ENCODE measurements around the gene MEN1.

Gene MEN1

GRCh38 chr11:64791781-64792291, 18.5 kb downstream of the MEN1 start:
- no peak overlapping the region for H2AFZ ChIP-seq (ENCODE audit: low read depth)
- no peaks in the 10 kb centered on the region for H3K4me1 ChIP-seq (ENCODE audit: low read depth, poor library complexity, severe bottlenecking)
- no peaks in the 10 kb centered on the region for H3K36me3 ChIP-seq (ENCODE audit: insufficient read depth)
- TF ChIP-seq, protein P1, sequence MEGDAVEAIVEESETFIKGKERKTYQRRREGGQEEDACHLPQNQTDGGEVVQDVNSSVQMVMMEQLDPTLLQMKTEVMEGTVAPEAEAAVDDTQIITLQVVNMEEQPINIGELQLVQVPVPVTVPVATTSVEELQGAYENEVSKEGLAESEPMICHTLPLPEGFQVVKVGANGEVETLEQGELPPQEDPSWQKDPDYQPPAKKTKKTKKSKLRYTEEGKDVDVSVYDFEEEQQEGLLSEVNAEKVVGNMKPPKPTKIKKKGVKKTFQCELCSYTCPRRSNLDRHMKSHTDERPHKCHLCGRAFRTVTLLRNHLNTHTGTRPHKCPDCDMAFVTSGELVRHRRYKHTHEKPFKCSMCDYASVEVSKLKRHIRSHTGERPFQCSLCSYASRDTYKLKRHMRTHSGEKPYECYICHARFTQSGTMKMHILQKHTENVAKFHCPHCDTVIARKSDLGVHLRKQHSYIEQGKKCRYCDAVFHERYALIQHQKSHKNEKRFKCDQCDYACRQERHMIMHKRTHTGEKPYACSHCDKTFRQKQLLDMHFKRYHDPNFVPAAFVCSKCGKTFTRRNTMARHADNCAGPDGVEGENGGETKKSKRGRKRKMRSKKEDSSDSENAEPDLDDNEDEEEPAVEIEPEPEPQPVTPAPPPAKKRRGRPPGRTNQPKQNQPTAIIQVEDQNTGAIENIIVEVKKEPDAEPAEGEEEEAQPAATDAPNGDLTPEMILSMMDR (conservative IDR thresholded peaks at IDR 0.05; ENCODE audit: low read depth, low read length): no peak
- no peaks in the 10 kb centered on the region for H4K20me1 ChIP-seq (ENCODE audit: insufficient read depth)
- H3K27me3 ChIP-seq (ENCODE audit: insufficient read depth, low read depth): no peaks in the 10 kb centered on the region
- no peaks in the 10 kb centered on the region for H3K79me2 ChIP-seq (ENCODE audit: insufficient read depth, low read depth)
- no peak overlapping the region for H3K4me3 ChIP-seq (IDR thresholded peaks at IDR 0.05; ENCODE audit: insufficient read depth, low read depth, low read length)
- no peak overlapping the region for H3K9ac ChIP-seq
- no peak overlapping the region for H3K4me2 ChIP-seq
- H3K27ac ChIP-seq: no peak overlapping the region

DNA sequence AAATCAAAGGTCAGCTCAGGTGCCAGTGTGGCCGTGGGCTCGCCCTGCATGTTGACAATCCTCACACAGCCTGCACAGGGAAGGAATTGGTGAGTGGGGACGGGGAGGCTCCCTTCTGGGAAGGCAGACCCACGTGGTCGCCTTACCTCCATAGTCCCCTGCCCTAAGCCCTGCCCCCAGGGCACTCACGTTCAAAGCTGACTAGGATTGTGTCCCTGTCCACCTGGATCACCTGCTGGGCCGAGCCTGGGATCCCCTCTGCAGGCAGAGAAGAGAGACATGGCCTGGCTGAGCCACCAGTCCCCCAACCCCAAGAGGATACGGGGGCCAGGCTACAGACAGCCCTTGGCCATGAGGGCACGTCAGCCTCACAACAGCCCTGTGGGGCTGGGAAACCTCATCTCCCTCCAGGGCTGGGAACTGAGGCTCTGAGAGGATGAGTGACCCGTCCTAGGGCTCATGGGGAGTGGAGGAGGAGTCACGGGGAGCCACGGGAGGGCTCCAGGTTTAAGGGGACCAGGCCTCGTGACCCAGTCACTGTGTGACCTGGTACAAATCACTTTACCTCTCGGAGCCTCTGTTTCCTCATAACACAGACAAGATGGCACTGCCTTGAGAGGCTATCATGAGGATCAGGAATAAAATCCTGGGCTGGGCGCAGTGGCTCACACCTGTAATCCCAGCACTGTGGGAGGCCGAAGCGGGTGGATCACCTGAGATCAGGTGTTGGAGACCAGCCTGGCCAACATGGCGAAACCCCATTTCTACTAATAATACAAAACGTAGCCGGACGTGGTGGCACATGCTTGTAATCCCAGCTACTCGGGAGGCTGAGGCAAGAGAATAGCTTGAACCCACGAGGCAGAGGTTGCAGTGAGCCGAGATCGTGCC, 19.9 kb downstream of the MEN1 start:
- H3K79me2 ChIP-seq (ENCODE audit: insufficient read depth, low read depth): no peaks in the 10 kb centered on the region
- no peak overlapping the region for H3K4me3 ChIP-seq (IDR thresholded peaks at IDR 0.05; ENCODE audit: insufficient read depth, low read depth, low read length)
- no peak overlapping the region for H3K27ac ChIP-seq
- no peak overlapping the region for H3K4me2 ChIP-seq
- no peaks in the 10 kb centered on the region for H3K27me3 ChIP-seq (ENCODE audit: insufficient read depth, low read depth)
- H3K4me1 ChIP-seq (ENCODE audit: low read depth, poor library complexity, severe bottlenecking): no peaks in the 10 kb centered on the region
- no peaks in the 10 kb centered on the region for H3K36me3 ChIP-seq (ENCODE audit: insufficient read depth)
- TF ChIP-seq, protein P1 (conservative IDR thresholded peaks at IDR 0.05; ENCODE audit: low read depth, low read length): no peak
- H3K9ac ChIP-seq: no peak overlapping the region
- no peak overlapping the region for H2AFZ ChIP-seq (ENCODE audit: low read depth)
- no peaks in the 10 kb centered on the region for H4K20me1 ChIP-seq (ENCODE audit: insufficient read depth)

GRCh38 chr11:64789331-64790204, 20.8 kb downstream of the MEN1 start:
- Histone ChIP-seq H4K20me1 (ENCODE audit: insufficient read depth) (no peaks in the 10 kb centered on the region), H3K4me2 (no peak overlapping the region), H2AFZ (ENCODE audit: low read depth) (no peak overlapping the region), H3K4me3 (IDR thresholded peaks at IDR 0.05; ENCODE audit: insufficient read depth, low read depth, low read length) (no peak overlapping the region), H3K27ac (no peak overlapping the region), H3K79me2 (ENCODE audit: insufficient read depth, low read depth) (no peaks in the 10 kb centered on the region), H3K36me3 (ENCODE audit: insufficient read depth) (no peaks in the 10 kb centered on the region), H3K9ac (no peak overlapping the region), H3K4me1 (ENCODE audit: low read depth, poor library complexity, severe bottlenecking) (no peaks in the 10 kb centered on the region), H3K27me3 (ENCODE audit: insufficient read depth, low read depth) (no peaks in the 10 kb centered on the region)
- TF ChIP-seq, protein P1 (conservative IDR thresholded peaks at IDR 0.05; ENCODE audit: low read depth, low read length): no peak

GRCh38 chr11:64788321-64789215, 21.8 kb downstream of the MEN1 start:
- Histone ChIP-seq H3K4me3 (IDR thresholded peaks at IDR 0.05; ENCODE audit: insufficient read depth, low read depth, low read length) (no peak overlapping the region), H2AFZ (ENCODE audit: low read depth) (no peak overlapping the region), H3K27ac (no peak overlapping the region), H3K4me1 (ENCODE audit: low read depth, poor library complexity, severe bottlenecking) (no peaks in the 10 kb centered on the region), H3K79me2 (ENCODE audit: insufficient read depth, low read depth) (no peaks in the 10 kb centered on the region), H3K4me2 (no peak overlapping the region), H3K27me3 (ENCODE audit: insufficient read depth, low read depth) (no peaks in the 10 kb centered on the region), H3K36me3 (ENCODE audit: insufficient read depth) (no peaks in the 10 kb centered on the region), H3K9ac (no peak overlapping the region), H4K20me1 (ENCODE audit: insufficient read depth) (no peaks in the 10 kb centered on the region)
- TF ChIP-seq, protein P1 (conservative IDR thresholded peaks at IDR 0.05; ENCODE audit: low read depth, low read length): no peak
